ACHN (cell line): ENCODE measurements around the gene DRGX.

Experiments used
- DNase-seq: peaks from one replicate; pipeline ENCODE4 v3.0.0-alpha.2; 2015
- in situ Hi-C: cut with HindIII; loops from 2 replicates; pipeline ENCODE4 v1.10.0; 2017; ENCODE audit warnings: low sequenced_read_pairs, low pct_ligation_motif_present, low pct_unique_long_range_greater_than_20kb

DRGX gene

GRCh38 chr10:49353895-49354566, 41.9 kb downstream of the DRGX start:
- in situ Hi-C loops: no loop called here
- no peak for DNase-seq

GRCh38 chr10:49353026-49353894, 42.6 kb downstream of the DRGX start:
- in situ Hi-C loops: no loop called here
- no peak for DNase-seq

- in situ Hi-C loops: no loop called here
- no peak for DNase-seq
Measured at GRCh38 chr10:49352323-49352722, 43.6 kb downstream of the DRGX start.

- no peak for DNase-seq
- in situ Hi-C loops: no loop called here
Measured at GRCh38 chr10:49351669-49352068, 44.2 kb downstream of the DRGX start.

- DNase-seq: no peak
- in situ Hi-C loops: no loop called here
Measured at GRCh38 chr10:49350846-49351532, 44.9 kb downstream of the DRGX start.

GRCh38 chr10:49350138-49350537, 45.8 kb downstream of the DRGX start:
- DNase-seq: no peak
- in situ Hi-C loops: no loop called here

GRCh38 chr10:49349390-49349789, 46.5 kb downstream of the DRGX start:
- in situ Hi-C loops: no loop called here
- DNase-seq: no peak

GRCh38 chr10:49348593-49348992, 47.3 kb downstream of the DRGX start:
- in situ Hi-C loops: no loop called here

GRCh38 chr10:49347827-49348226, 48.1 kb downstream of the DRGX start:
- in situ Hi-C loops: no loop called here
- no peak for DNase-seq

More at GRCh38 chr10:49348593-49348992, 47.3 kb downstream of the DRGX start:
- DNase-seq: no peak

- in situ Hi-C loops: no loop called here
- DNase-seq: no peak
Measured at GRCh38 chr10:49347342-49347741, 48.5 kb downstream of the DRGX start.

GRCh38 chr10:49344840-49345239, 51.0 kb downstream of the DRGX start:
- in situ Hi-C loops: no loop called here
- no peak for DNase-seq

GRCh38 chr10:49338604-49339003, 57.3 kb downstream of the DRGX start:
- in situ Hi-C loops: no loop called here
- no peak for DNase-seq

GRCh38 chr10:49335364-49335972, 60.4 kb downstream of the DRGX start:
- in situ Hi-C loops: no loop called here
- DNase-seq: no peak

- in situ Hi-C loops: no loop called here
- DNase-seq: no peak
Measured at GRCh38 chr10:49334964-49335363, 60.9 kb downstream of the DRGX start.

- in situ Hi-C loops: no loop called here
Measured at GRCh38 chr10:49333192-49333591, 62.7 kb downstream of the DRGX start.

GRCh38 chr10:49332768-49333167, 63.1 kb downstream of the DRGX start:
- in situ Hi-C loops: no loop called here
- no peak for DNase-seq

More at GRCh38 chr10:49333192-49333591, 62.7 kb downstream of the DRGX start:
- DNase-seq: no peak

- in situ Hi-C loops: no loop called here
- no peak for DNase-seq
Measured at GRCh38 chr10:49332333-49332732, 63.6 kb downstream of the DRGX start.

- DNase-seq: no peak
Measured at GRCh38 chr10:49331431-49331830, 64.5 kb downstream of the DRGX start.

GRCh38 chr10:49330127-49330665, 65.7 kb downstream of the DRGX start:
- in situ Hi-C loops: no loop called here
- DNase-seq: no peak

More at GRCh38 chr10:49331431-49331830, 64.5 kb downstream of the DRGX start:
- in situ Hi-C loops: no loop called here
